GM19455 (cell line): Measurements from ENCODE around the gene L3MBTL3.
A peak's percentile ranks its signal among the peaks of the same experiment; 100 is the strongest.

Source experiments
- ATAC-seq: cut with Tn5 transposase; IDR thresholded peaks from one replicate; pipeline ENCODE4 v1.9.1; 2021; ENCODE audit not compliant: unreplicated experiment

Gene L3MBTL3

DNA sequence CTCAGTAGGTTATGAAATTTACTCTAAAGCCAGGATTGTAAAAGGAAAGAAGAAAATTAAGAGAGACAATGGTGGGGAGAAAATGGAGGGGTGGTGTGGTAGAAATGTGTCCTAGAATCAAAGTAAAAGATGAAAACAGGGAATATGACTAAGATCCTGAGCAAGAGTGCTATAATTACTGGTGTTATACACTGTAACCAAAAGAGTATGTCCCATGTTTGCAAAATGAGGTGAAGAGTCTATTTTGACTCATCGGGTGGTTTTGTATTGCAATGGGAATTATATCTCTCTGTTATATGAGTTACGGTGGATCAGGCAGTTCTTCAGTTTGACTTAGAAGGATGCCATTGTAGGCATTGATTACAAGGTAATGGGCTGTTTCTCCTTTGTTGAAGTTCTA, 8.5 kb downstream of the L3MBTL3 start:
- ATAC-seq: no peak

DNA sequence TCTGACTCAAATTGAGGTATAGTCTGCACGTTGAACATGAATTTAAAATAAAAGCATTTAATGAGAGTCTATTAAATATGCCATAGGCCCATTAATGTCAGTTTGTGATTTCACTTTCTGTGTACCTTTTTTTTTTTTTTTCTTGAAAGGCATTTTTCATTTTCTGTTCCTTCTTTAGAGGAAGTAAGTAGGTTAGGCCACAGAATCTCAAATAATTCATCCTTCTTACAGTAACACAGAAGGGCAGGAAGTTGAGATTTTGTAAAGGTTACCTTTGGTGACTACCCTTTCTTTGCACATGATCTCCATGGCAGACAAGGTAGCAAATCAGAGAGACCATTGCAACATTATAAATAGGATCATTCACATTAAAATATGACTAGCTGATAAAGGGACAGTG, 9.6 kb downstream of the L3MBTL3 start:
- ATAC-seq: peak; percentile 67

DNA sequence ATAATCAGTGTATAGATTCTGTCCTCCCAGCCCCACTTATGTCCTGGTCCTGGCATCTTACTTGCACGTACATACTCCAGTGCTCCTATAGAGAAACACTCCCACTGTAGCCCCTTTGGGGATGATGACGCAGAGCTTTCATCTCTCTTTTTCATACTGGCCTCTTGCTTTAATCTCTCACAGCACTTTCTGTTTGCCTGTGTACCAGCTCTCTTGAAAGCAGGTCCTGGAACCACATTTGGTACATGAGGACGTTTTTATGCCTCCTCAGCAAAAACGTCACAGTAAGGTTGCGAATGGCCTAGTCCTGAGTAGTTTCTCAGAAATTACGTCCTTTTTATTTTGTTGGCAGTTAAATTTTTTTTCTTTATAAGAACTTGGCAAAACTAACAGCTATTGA, 10.8 kb downstream of the L3MBTL3 start:
- no peak for ATAC-seq

DNA sequence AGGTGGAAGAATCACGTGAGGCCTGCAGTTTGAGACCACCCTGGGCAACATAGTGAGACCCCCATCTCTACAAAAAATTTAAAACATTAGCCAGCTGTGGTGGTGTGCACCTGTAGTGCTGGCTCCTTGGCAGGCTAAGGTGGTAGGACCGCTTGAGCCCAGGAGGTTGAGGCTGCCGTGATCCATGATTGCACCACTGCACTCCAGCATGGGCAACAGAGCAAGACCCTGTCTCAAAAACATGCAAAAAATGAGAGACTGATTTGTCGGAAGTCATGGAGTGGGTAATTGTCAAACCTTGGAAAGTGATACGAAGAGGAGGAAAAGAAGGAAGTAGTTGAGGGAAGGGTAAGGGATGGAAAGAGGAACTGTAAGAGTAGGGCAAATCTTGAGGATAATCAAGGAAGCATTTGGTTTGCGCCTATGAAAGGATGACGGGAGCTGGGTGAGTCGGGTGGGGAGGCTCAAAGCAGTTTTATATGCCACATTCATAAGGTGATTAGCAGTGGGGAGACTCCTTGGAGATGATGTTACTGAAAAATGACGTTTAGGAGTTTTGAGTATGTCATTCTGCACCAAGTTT, 14.5 kb downstream of the L3MBTL3 start:
- ATAC-seq: no peak

DNA sequence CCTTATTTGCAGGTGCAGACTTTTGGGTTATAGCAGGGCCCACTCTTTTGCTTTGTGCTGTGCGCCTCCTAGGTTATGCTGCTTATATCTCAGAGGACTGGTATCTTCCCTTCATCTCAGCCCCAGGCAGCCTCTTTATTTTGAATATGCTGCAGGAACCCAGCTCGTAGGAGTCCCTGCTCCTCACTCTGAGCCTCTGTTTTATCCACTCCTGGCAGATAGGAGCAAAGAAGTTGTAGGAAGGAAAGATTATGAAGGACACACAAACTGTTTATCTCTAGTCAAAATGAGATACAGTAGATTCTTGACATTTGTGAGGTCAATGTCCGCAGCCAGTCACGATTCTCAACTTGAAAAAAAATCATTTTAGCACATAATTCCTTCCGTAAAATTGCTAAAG, 15.6 kb downstream of the L3MBTL3 start:
- ATAC-seq: no peak

DNA sequence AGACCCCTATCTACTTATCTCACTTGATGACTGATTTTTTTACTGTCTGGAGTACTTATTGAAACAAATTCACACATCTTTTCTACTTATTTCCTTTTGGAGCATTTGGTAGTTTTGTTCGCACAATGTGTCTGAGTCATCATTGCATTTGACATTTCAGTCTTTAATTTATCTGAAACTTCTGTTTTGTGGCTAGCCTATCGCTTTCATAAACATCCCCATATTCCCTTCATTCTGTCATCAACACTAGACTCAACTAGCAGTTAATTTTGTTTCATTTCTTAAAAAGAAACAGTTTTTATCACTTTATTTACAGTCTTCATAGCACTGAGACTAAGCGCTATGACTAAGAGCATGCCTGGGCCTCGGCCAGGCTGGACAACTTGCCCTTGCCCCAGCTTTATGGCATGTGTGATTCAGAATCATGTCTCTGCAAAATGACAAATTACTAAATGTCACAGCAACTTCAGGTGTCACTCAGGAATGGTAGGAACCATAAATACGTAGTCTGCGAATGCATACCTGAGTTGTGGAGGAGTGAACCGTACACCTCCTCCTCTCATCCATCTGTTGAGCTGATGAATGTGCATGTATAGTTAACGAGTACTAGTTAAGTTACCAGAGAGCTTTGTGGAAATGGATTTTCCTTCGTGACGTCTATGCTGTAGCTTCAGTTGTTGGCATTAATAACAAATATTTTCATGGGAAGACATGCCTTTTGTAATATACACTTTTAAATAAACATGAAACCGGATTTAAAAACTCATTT, 16.2 kb downstream of the L3MBTL3 start:
- ATAC-seq: no peak

DNA sequence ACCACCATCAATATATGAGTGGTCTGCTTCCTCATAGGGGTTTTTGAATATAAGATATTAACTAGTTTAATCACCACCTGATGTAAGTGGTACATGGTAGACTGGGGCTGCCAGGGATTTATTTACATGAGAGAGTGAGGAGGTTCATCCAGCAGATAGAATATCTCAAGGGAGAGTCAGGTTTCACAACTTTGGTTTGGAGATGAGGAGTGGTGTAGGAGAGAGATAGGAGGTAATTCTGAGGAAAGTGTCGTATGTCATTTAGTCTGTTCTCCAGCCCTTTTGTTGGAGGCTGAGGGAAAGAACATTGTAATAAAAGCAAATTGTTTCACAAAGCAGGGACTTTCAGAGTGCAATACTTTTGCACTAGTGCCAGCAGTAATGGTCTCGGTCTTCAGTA, 16.8 kb downstream of the L3MBTL3 start:
- ATAC-seq: no peak

DNA sequence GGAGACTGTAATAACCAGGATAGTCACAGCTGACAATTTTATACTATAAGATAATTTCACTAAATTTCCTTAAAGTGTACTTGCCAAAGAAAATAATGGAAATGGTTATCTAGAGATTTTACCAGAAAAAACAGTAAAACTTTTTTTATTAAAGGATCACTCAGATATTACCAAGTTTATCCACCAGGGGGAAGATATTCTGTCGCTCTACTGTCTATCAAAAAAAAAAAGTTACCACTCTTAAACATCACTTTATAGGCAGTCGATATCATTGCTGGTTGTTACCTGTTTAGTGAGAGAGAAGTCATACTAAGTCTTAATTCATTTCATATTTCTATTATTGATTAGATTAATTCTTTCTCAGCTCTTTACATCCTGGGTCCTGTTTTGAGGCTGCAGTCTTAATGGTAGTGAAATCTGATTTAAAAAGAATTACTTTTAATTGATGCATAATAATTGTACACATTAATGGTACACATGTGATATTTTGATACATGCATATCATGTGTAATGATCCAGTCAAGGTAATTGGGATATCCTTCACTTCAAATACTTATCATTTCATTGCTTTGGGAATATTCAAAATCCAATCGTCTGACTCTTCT, 18.9 kb downstream of the L3MBTL3 start:
- no peak for ATAC-seq

DNA sequence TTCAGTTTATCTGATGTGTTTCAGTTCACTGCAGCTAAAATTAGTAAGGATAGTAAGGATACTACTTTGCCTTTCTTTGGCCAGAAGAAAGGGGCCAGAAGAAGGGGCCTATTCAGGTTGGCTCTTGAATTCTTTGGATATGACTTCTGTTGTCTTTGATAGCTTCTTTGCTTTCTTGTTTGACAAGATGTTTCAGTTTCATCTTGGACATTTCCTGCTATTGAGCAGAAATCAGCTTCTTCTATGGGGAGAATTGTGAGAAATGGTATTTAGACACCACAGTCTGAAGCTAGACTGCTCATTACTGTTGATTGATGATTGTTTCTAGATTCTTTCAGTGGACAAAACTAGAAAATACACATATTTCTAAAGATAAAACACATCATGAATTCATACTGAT, 23.2 kb downstream of the L3MBTL3 start:
- no peak for ATAC-seq

DNA sequence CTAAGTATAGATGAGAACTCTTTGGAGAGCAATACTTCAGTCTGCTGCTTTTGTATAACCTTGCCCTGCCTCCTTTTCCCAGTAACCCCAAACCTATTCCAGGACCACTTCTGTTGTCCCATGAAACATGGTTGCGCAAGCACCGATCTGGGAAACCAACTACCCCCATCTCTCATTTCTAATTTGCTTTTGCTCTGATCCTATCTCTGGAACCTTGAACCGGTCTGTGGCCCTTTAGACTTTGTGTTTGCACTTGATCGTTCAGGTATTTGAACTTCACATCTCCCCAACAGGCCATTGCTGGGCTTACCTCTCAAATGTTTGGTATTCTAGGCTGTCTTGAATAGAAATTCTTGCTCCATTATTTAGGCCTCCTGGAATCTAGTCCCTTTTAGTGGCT, 25.0 kb downstream of the L3MBTL3 start:
- no peak for ATAC-seq

DNA sequence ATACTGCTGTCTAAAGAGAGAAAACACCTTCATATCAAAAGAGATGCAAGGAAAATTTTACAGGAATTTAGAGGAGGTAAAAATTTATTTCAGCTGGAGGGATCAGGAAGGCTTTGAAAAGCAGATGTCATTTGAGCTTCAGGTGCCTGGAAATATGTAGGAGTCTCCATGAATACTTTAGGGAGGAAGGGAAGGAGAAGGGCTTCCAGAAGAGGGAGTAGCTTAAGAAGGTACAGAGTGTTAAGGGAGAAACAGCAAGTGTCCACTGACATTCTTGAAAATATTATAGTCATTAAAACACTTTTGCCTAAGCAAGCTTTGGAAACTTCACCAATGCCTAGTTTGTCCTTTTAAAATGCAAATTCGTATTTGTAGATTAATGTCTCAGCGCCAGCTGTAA, 27.2 kb downstream of the L3MBTL3 start:
- no peak for ATAC-seq

DNA sequence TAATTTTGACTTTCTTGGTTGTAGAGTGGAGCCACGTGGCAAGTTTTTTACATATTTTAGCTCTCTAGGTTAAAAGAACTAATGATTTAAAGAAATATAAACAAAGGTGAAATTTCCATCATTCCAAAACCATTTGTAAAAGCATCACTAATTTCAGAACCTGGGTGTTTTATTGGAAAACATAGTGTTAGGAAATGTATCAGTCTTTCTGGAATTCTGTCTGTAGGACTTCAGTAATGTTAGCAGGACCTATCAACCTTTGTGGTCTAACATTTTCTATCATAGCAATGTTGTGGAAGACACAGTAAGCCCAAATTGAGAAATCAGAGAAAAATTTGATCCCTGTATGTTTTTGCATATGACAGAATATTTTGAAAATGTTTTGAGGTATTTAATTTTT, 28.3 kb downstream of the L3MBTL3 start:
- no peak for ATAC-seq

DNA sequence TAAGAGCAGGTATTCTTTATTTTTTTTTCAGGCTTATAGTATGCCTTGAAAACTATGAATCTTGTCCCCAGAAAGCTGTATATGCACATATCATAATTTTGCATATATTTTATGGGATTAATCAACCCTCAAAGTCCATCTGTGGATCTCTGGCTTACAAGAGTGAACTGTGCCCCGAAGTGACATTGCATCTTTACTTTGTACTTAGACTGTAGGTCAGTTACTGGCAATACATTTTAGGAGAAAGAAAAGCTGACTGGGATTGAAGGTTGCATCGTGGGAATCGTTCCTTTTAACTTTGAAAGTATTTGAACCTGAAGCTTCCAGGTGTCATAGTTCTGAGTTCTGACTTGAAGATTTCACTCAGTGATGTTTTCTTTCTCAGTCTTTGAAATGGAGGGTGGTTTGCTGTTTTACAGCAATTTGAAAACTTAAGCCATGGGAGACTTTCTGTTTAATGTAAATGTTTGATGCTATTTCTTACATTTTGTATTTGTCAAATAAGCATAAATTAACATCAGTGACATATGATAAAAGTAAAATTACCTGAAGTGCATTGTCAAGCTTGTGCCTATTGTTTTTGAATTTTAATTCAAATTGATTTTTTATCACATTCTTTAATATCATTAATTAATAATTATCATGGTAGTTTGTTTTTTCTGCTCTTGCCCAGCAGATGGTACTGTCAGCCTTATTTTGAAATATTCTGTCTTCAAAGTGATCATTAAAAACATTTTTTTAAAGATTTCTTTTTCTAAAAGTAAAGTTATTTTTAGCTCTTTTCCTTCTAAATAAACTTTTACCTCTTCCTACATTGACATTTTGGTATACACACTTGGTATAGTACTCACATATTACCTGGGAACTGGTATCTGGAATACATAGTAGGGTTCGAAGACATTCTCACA, 29.0 kb downstream of the L3MBTL3 start:
- ATAC-seq: no peak

DNA sequence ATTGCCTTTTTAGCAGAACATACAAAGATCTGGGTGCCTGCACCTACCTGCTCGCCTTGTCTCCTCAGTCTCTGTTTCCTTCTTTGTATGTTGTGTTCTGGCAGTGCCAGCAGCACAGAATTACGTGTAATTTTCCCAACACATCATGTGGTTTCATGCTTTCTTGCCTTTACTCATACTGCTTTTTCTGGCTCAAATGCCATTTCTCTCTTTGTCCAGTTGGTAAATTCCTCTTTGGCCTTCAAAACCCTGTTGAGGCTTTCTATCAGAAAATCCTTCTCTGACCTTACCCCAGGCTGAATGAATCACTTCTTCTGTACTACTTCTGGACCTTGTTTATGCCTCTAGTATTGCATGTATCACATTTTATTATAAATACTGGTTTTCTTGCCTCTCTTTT, 31.8 kb downstream of the L3MBTL3 start:
- ATAC-seq: no peak

DNA sequence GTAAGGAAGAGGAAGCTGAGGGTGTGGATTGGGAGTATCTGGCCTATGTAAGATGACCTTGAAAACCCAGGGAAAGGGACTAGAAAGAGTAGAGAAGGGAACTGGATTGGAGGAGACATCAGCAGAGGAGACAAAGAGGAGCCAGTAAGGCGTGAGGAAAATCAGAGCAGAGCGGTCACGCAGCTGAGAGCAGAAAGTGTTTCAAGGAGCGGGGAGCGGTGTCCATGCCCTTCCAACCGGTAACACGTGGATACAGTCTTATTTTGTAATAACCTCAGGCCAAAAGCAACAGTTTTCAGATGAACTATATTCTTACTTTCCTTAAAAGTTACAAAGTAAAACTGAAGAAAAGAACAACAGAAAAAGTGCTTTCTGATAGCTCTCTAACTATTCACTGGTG, 36.3 kb downstream of the L3MBTL3 start:
- no peak for ATAC-seq

DNA sequence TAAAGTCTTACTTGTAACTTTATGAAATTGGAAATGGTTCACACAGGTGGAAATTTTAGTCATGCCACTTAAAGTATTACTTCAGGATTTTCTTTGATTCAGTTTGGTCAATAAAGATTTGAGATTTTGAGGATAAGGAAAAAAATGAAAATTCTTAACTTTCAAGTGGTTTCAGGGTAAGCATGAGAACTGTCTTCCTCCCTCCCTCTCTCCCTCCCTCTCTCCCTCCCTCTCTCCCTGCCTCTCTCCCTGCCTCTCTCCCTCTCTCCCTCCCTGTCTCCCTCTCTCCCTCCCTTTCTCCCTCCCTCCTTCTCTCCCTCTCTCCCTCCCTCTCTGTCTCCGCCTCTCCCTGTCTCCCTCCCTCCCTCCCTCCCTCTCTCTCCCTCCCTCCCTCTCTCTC, 36.9 kb downstream of the L3MBTL3 start:
- no peak for ATAC-seq

DNA sequence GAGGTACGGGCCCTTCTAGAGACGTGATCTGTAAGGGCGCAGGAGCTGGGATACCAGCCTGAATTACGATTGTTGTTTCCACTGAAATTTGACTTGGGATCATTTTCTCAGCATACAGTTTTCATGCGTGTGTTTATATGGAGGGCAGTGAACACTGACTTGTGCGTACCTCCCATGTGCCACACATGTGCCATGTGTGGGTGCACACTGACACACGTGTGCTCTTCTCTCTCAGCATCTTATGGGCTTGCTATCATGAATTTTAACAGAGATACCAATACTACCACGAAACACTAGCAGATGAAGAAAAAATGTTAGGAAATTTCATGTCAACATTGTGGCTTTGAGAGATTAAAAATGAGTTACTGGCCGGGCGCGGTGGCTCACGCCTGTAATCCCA, 39.1 kb downstream of the L3MBTL3 start:
- ATAC-seq: no peak

DNA sequence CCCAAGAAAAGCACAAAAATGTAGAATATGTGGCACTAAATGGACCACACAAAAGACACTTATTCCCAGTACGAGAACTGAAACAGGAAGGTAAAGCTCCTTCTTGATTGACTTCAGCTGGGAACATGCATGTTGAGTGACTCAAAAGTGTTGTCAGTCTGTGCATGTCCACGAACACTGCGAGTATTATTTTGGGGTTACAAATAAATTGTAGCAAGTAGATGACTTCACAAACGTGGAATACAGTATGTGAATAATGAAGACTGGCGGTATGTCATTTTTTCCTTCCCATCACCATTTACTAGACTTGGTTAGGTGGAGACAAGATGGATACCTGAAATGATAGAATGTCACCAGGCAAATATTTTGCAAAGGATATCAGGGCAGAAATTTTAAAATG, 45.4 kb downstream of the L3MBTL3 start:
- no peak for ATAC-seq

DNA sequence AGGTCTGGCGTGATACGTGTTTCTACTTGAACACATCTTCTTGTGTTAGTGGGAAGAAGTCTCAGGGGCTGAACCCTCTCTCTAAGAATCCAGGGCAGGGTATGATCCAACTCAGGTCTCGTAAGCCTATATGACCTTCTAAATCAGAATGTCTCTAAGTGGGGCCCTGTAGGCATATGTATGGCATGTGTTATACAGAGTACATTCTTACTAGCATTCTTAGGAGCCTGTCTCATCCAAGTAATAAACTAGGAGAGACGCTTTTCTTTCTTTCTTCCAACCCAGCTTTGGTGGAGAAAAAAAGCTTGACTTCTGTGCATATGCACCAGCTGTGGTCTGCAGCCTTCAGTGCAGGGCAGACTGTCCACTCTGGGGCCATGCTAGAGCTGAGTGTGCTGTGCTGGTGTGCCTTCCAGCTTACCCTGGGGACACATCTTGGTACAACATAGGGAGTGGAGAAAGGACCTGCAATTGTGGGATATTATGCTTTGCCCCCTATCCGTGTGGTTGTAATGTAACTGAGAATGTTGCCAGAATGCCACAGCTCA, 47.3 kb downstream of the L3MBTL3 start:
- ATAC-seq: no peak

DNA sequence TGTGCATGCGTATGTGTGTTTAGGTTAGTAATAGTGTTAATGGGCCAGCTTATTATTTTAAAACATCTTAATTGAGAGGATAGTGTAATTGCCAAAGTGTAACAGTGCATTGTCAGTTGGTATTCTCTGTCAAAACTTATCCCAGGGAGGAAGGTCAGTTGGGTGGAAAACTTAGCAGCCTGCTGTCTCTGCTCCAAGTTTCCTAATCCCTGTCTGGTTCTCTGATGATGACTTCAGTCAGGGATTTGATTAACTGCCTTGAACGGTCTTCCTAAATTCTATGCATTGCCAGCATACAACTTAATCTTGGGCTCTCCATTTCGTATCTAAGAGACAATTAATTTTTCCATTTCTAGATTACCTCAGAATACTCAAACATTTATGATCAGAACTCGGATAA, 51.1 kb downstream of the L3MBTL3 start:
- ATAC-seq: no peak

DNA sequence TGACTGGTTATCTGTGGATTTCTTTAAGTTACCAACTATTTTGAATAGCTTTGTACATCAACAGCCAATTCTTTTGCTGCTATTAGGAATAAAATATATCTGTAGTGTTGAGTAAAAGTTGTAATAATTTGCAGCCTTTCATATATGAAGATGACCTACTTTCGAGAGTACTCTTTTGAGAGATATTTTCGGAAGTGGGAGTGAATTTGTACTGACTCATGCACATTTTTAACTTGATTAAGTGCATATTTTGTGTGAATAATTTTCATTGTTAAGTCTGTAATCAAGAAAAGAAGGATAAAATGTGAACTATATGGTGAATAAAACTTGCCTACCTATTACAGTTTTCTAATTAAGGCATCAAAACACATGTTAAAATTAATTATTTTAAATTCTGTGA, 51.9 kb downstream of the L3MBTL3 start:
- no peak for ATAC-seq
